ENCODE results near the gene GBE1. TPM values are rescaled to one million over a fixed set of nuclear protein-coding genes. Genes with fewer than 3 reads are reported as not detected.
A peak's percentile ranks its signal among the peaks of the same experiment; 100 is the strongest.

GBE1 gene
- polyA plus RNA-seq, 3 donors: 7.7 to 21.7 (median 19.1) TPM

GRCh38 chr3:81790117-81790516, 28.7 kb upstream of the GBE1 start:
- H3K9me3 Mint-ChIP-seq: peaks cover 0 to 1% (median 0%) of the 10 kb centered on the region in 7 donors
- Histone ChIP-seq H4K20me1 (ENCODE audit: insufficient read depth, low read length) (no peaks in the 10 kb centered on the region), H3K9ac (ENCODE audit: insufficient read depth, low read length, poor library complexity, severe bottlenecking) (no peak overlapping the region), H3K9me3 (replicated peaks in 1 of 2; ENCODE audit: control insufficient read depth in 1 of 2, insufficient read depth in 1 of 2, low read length in 2 of 2) (no peaks in the 10 kb centered on the region), H3K36me3 (replicated peaks in 1 of 2; ENCODE audit: control insufficient read depth in 1 of 2, insufficient read depth in 2 of 2, low read length in 2 of 2) (no peaks in the 10 kb centered on the region), H3K4me2 (replicated peaks; ENCODE audit: extremely low read depth, low read length, poor library complexity, severe bottlenecking) (no peak overlapping the region), H3K4me1 (ENCODE audit: control insufficient read depth in 1 of 2, insufficient read depth in 2 of 2, low read length in 2 of 2) (peaks cover 5 to 6% of the 10 kb centered on the region in 2 donors), H2AFZ (ENCODE audit: insufficient read depth, low read depth, low read length, poor library complexity, severe bottlenecking) (no peak overlapping the region), H3K27ac (ENCODE audit: low read depth in 1 of 2, low read length in 2 of 2) (no peak overlapping the region), H3K27me3 (ENCODE audit: control insufficient read depth in 2 of 2, insufficient read depth in 2 of 2, low read length in 2 of 2) (no peaks in the 10 kb centered on the region), H3K4me3 (replicated peaks in 1 of 3; ENCODE audit: low read depth in 2 of 3, low read length in 3 of 3) (no peak overlapping the region), H3K79me2 (ENCODE audit: insufficient read depth, low read length) (no peaks in the 10 kb centered on the region)
- H3K4me1 Mint-ChIP-seq: peaks cover 8% of the 10 kb centered on the region
- H3K36me3 Mint-ChIP-seq: no peaks in the 10 kb centered on the region
- TF ChIP-seq CTCF (IDR thresholded peaks at IDR 0.05): no peak
- H3K4me3 Mint-ChIP-seq: no peak overlapping the region
- no peak overlapping the region for H3K27ac Mint-ChIP-seq
- DNase-seq: no peak
- H3K27me3 Mint-ChIP-seq (ENCODE audit: low read depth in 3 of 3): peaks cover 0 to 1% (median 0%) of the 10 kb centered on the region in 3 donors
- intact Hi-C loops (cut with micrococcal nuclease): no loop called here
- 46% methylated on average over 2 of the region's 3 CpGs for WGBS (ENCODE audit: insufficient coverage)

- H4K20me1 ChIP-seq (ENCODE audit: insufficient read depth, low read length): no peaks in the 10 kb centered on the region
- no peak overlapping the region for H3K4me3 Mint-ChIP-seq
- peaks cover 0 to 1% (median 0%) of the 10 kb centered on the region in 7 donors for H3K9me3 Mint-ChIP-seq
- H3K9ac ChIP-seq (ENCODE audit: insufficient read depth, low read length, poor library complexity, severe bottlenecking): no peak overlapping the region
- intact Hi-C loops (cut with micrococcal nuclease): no loop called here
- peaks cover 5 to 6% of the 10 kb centered on the region in 2 donors for H3K4me1 ChIP-seq (ENCODE audit: control insufficient read depth in 1 of 2, insufficient read depth in 2 of 2, low read length in 2 of 2)
- H3K9me3 ChIP-seq (replicated peaks in 1 of 2; ENCODE audit: control insufficient read depth in 1 of 2, insufficient read depth in 1 of 2, low read length in 2 of 2): no peaks in the 10 kb centered on the region
- H3K27ac ChIP-seq (ENCODE audit: low read depth in 1 of 2, low read length in 2 of 2): no peak overlapping the region
- no peaks in the 10 kb centered on the region for H3K36me3 Mint-ChIP-seq
- H3K27ac Mint-ChIP-seq: no peak overlapping the region
- TF ChIP-seq CTCF (IDR thresholded peaks at IDR 0.05): no peak
- peaks cover 8% of the 10 kb centered on the region for H3K4me1 Mint-ChIP-seq
- no peak overlapping the region for H2AFZ ChIP-seq (ENCODE audit: insufficient read depth, low read depth, low read length, poor library complexity, severe bottlenecking)
- DNase-seq: peak; percentile 15 to 49 (median 18)
- no peak overlapping the region for H3K4me2 ChIP-seq (replicated peaks; ENCODE audit: extremely low read depth, low read length, poor library complexity, severe bottlenecking)
- H3K36me3 ChIP-seq (replicated peaks in 1 of 2; ENCODE audit: control insufficient read depth in 1 of 2, insufficient read depth in 2 of 2, low read length in 2 of 2): no peaks in the 10 kb centered on the region
- peaks cover 0 to 1% (median 0%) of the 10 kb centered on the region in 3 donors for H3K27me3 Mint-ChIP-seq (ENCODE audit: low read depth in 3 of 3)
- H3K27me3 ChIP-seq (ENCODE audit: control insufficient read depth in 2 of 2, insufficient read depth in 2 of 2, low read length in 2 of 2): no peaks in the 10 kb centered on the region
- H3K79me2 ChIP-seq (ENCODE audit: insufficient read depth, low read length): no peaks in the 10 kb centered on the region
- H3K4me3 ChIP-seq (replicated peaks in 1 of 3; ENCODE audit: low read depth in 2 of 3, low read length in 3 of 3): no peak overlapping the region
Measured at GRCh38 chr3:81789691-81790090, 28.2 kb upstream of the GBE1 start.

Data from CD14-positive monocyte (primary cell).